Stomach (tissue), 4 donors: ENCODE results near the gene TDRD3.

Experiments used
- CTCF ChIP-seq, 7 experiments: fragments of 450-650 bp in 4 of 7; fragments of 200-600 bp in 3 of 7; sonication (generic) in 3 of 7; IDR thresholded peaks; one replicate each; pipeline ENCODE4 v1.5.1; 2016 to 2019; ENCODE audit warnings: antibody characterized with exemption in 7 of 7, control low read depth in 2 of 7, mild to moderate bottlenecking in 1 of 7
- EP300 ChIP-seq: sonication (generic); formaldehyde crosslinking; IDR thresholded peaks from one replicate; pipeline ENCODE4 v1.6.1; 2017; ENCODE audit warnings: antibody characterized with exemption

- no peak for TF ChIP-seq CTCF (IDR thresholded peaks at IDR 0.05)
- no peak for TF ChIP-seq EP300
Observed at GRCh38 chr13:60501236-60501635, 104.2 kb downstream of the TDRD3 start.
